ENCODE measurements around the gene BTBD2.

BTBD2 gene

DNA sequence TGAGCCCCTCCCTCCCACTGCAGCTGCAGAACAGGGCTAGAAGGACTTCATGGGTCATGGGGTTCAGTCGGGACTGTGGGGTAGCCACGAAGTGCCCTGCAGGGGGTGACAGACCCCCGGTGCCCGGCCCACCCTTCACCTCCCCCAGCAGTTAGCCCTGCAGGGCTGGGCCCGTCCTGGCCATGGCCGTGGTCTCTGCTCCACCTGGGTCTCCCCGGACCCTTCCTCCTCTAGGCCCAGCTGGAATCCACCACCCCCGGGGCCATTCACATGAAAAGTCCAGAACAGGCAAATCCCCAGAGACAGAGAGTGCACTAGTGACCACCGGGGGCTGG lies 18.3 kb upstream of the BTBD2 start:
- DNase-seq (ENCODE audit: low read depth in 2 of 2) = no peak
- no peak overlapping the region for H3K4me3 ChIP-seq (replicated peaks in 1 of 2; ENCODE audit: low read depth in 2 of 2, low read length in 2 of 2)
- TF ChIP-seq, protein P1, sequence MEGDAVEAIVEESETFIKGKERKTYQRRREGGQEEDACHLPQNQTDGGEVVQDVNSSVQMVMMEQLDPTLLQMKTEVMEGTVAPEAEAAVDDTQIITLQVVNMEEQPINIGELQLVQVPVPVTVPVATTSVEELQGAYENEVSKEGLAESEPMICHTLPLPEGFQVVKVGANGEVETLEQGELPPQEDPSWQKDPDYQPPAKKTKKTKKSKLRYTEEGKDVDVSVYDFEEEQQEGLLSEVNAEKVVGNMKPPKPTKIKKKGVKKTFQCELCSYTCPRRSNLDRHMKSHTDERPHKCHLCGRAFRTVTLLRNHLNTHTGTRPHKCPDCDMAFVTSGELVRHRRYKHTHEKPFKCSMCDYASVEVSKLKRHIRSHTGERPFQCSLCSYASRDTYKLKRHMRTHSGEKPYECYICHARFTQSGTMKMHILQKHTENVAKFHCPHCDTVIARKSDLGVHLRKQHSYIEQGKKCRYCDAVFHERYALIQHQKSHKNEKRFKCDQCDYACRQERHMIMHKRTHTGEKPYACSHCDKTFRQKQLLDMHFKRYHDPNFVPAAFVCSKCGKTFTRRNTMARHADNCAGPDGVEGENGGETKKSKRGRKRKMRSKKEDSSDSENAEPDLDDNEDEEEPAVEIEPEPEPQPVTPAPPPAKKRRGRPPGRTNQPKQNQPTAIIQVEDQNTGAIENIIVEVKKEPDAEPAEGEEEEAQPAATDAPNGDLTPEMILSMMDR (IDR thresholded peaks at IDR 0.05; ENCODE audit: low read depth, low read length) = no peak

DNA sequence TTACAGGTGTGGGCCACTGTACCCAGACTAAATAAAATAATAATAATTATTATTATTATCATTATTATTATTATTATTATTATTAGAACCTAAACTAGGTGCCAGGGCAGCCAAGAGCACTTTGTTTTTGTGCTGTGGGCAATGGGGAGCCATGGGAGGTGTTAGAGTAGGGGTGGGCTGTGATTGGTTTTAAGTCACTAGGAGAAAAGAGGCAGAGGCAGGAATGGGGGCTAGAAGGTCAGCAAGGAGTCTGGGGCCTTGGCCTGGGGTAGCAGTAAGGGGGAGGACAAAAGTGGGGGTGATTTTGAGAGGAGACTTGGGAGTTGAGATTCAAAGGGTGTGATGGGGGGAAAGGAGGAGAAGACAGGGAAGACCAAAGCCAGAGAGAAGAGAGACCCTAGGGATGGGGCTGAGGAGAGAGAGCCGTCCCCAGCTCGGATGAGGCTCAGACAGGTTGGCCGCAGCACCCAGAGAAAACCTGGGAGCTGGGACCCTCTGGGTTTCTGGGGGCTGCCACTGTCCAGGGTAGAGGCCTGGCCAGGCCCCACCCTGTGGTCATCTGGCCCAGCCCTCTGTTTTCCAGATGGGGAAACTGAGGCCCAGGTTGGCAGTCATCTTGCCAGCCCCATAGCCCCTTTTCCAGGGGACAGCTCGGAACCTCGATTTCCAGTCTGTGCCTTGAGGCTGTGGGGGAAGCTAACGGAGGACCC lies 17.8 kb upstream of the BTBD2 start:
- DNase-seq (ENCODE audit: low read depth in 2 of 2) = no peak
- no peak overlapping the region for H3K4me3 ChIP-seq (replicated peaks in 1 of 2; ENCODE audit: low read depth in 2 of 2, low read length in 2 of 2)
- TF ChIP-seq, protein P1 (IDR thresholded peaks at IDR 0.05; ENCODE audit: low read depth, low read length) = no peak

DNA sequence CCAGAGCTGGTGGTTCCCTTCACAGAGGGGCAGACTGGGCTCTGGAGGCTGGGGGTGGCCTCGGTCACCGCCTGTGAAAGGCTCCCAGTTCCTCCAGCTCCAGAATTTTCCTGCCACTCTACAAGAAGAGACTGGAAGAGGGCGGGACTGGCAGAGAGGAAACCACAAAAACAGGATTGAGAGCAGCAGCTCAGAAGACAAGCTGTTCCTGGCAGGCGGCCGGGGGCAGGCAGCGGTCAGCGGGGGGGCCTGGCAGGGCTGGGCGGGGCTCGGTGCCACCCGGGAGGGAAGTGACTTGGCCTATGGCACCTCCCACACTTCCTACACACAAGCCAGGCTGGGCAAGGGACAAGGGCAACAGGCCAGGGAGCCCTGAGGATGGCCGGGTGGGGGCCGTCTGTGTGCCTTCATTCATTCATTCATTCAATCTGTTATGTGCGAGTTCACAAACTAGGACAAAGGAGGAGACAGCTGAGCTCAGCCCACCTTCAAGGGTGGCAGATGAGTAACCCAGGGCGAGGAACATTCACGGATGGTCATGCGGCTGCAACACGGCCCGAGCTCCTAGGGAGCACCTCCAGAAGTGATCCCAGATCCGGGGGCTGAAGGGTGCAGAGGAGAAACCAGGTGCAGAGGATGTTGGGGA lies 16.9 kb upstream of the BTBD2 start:
- TF ChIP-seq, protein P1 (IDR thresholded peaks at IDR 0.05; ENCODE audit: low read depth, low read length) = no peak
- peak; percentile 84 to 93 for DNase-seq (ENCODE audit: low read depth in 2 of 2)
- no peak overlapping the region for H3K4me3 ChIP-seq (replicated peaks in 1 of 2; ENCODE audit: low read depth in 2 of 2, low read length in 2 of 2)

DNA sequence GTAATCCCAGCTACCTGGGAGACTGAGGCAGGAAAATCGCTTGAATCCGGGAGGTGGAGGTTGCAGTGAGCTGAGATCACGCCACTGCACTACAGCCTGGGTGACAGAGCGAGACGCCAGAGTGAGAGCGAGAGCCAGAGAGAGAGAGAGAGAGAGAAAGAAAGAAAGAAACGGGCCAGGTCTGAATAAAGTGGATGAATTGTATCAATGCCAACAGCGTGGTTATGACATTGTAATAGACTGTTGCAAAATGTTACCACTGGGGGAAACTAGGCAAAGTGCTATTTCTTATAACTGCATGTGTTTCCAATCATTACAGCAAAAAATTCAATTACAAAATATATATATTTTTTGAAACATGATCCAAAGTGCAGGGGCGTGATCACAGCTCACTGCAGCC lies 11.8 kb upstream of the BTBD2 start:
- no peak overlapping the region for H3K4me3 ChIP-seq (replicated peaks in 1 of 2; ENCODE audit: low read depth in 2 of 2, low read length in 2 of 2)
- TF ChIP-seq, protein P1 (IDR thresholded peaks at IDR 0.05; ENCODE audit: low read depth, low read length) = peak; percentile 9
- DNase-seq (ENCODE audit: low read depth in 2 of 2) = peak; percentile 84 to 87

DNA sequence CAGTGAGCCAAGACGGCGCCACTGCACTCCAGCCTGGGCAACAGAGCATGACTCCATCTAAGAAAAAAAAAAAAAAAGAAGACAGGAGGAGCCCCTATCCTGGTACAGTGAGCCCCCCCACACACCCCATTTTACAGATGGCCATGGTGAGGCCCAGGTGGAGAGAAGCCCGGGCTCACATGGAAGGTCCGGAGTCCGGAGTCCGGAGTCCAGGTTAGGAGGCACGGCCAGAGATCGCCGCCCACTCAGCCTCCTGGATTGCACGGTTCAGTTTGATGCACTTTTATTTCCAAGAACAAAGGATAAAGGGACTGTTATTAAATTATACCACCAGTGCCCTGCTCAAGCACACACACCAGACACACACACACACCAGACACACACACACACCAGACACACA lies 11.3 kb upstream of the BTBD2 start:
- DNase-seq (ENCODE audit: low read depth in 2 of 2) = no peak
- no peak overlapping the region for H3K4me3 ChIP-seq (replicated peaks in 1 of 2; ENCODE audit: low read depth in 2 of 2, low read length in 2 of 2)
- TF ChIP-seq, protein P1 (IDR thresholded peaks at IDR 0.05; ENCODE audit: low read depth, low read length) = no peak

DNA sequence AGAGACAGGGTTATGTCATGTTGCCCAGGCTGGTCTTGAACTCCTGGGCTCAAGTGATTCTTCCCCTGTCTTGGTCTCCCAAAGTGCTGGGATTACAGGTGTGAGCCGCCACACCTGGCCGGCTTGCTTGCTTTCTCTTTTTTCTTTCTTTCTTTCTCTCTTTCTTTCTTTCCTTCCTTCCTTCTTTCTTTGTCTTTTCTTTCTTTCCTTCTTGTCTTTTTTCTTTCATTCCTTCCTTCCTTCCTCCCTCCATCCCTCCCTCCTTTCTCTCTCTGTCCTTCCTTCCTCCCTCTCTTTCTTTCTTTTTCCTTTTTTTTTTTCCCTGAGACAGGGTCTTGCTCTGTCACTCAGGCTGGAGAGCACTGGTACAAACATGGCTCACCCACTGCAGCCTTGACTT lies 6.8 kb upstream of the BTBD2 start:
- no peak for DNase-seq (ENCODE audit: low read depth in 2 of 2)
- H3K4me3 ChIP-seq (replicated peaks in 1 of 2; ENCODE audit: low read depth in 2 of 2, low read length in 2 of 2) = no peak overlapping the region
- TF ChIP-seq, protein P1 (IDR thresholded peaks at IDR 0.05; ENCODE audit: low read depth, low read length) = no peak
